Skeletal muscle cell (primary cell): Measurements from ENCODE around the gene AGBL4.
"Not testable (repeated sequence)": the region's sequence is repeated elsewhere in the genome, so short reads cannot be mapped to it uniquely, and the experiment has no call there.

Source experiments
- DNase-seq: peaks from one replicate; pipeline ENCODE4 v3.0.0-alpha.2; 2010; ENCODE audit warnings: low read depth
- H3K4me3 ChIP-seq: 2 replicates; pipeline ENCODE4 v1.5.1; 2011; ENCODE audit warnings: low read depth, mild to moderate bottlenecking, control low read depth, low read length, moderate library complexity

AGBL4 gene

GRCh38 chr1:49331066-49331852 is 692.5 kb downstream of the AGBL4 start:
- DNase-seq: no peak

GRCh38 chr1:49323925-49324540 is 699.7 kb downstream of the AGBL4 start:
- DNase-seq: no peak
- H3K4me3 ChIP-seq: no peak overlapping the region

More at GRCh38 chr1:49331066-49331852, 692.5 kb downstream of the AGBL4 start:
- H3K4me3 ChIP-seq: no peak overlapping the region

GRCh38 chr1:49320493-49320892 is 703.3 kb downstream of the AGBL4 start:
- DNase-seq: not testable (repeated sequence)

GRCh38 chr1:49319426-49319963 is 704.3 kb downstream of the AGBL4 start:
- no peak overlapping the region for H3K4me3 ChIP-seq
- no peak for DNase-seq

More at GRCh38 chr1:49320493-49320892, 703.3 kb downstream of the AGBL4 start:
- not testable (repeated sequence) for H3K4me3 ChIP-seq

GRCh38 chr1:49318218-49318617 is 705.5 kb downstream of the AGBL4 start:
- no peak for DNase-seq
- H3K4me3 ChIP-seq: no peak overlapping the region

- H3K4me3 ChIP-seq: no peak overlapping the region
- no peak for DNase-seq
These were observed 716.3 kb downstream of the AGBL4 start for GRCh38 chr1:49307457-49307856.

GRCh38 chr1:49306507-49307070 is 717.2 kb downstream of the AGBL4 start:
- DNase-seq: no peak
- no peak overlapping the region for H3K4me3 ChIP-seq

GRCh38 chr1:49302400-49302799 is 721.4 kb downstream of the AGBL4 start:
- not testable (repeated sequence) for DNase-seq, H3K4me3 ChIP-seq

GRCh38 chr1:49298304-49298703 is 725.5 kb downstream of the AGBL4 start:
- no peak overlapping the region for H3K4me3 ChIP-seq
- peak; percentile 39 for DNase-seq

GRCh38 chr1:49297783-49298182 is 726.0 kb downstream of the AGBL4 start:
- H3K4me3 ChIP-seq: no peak overlapping the region

GRCh38 chr1:49294539-49294938 is 729.2 kb downstream of the AGBL4 start:
- no peak for DNase-seq
- H3K4me3 ChIP-seq: no peak overlapping the region

More at GRCh38 chr1:49297783-49298182, 726.0 kb downstream of the AGBL4 start:
- no peak for DNase-seq

- DNase-seq: no peak
- no peak overlapping the region for H3K4me3 ChIP-seq
These were observed 730.7 kb downstream of the AGBL4 start for GRCh38 chr1:49293016-49293415.

- not testable (repeated sequence) for DNase-seq, H3K4me3 ChIP-seq
These were observed 766.3 kb downstream of the AGBL4 start for GRCh38 chr1:49257211-49258049.

GRCh38 chr1:49252917-49253316 is 770.8 kb downstream of the AGBL4 start:
- no peak overlapping the region for H3K4me3 ChIP-seq
- no peak for DNase-seq

GRCh38 chr1:49251019-49251784 is 772.6 kb downstream of the AGBL4 start:
- H3K4me3 ChIP-seq: no peak overlapping the region
- DNase-seq: no peak

GRCh38 chr1:49240709-49241221 is 783.0 kb downstream of the AGBL4 start:
- H3K4me3 ChIP-seq: no peak overlapping the region
- no peak for DNase-seq

- no peak for DNase-seq
- H3K4me3 ChIP-seq: no peak overlapping the region
These were observed 788.8 kb downstream of the AGBL4 start for GRCh38 chr1:49234988-49235387.

GRCh38 chr1:49229555-49229954 is 794.2 kb downstream of the AGBL4 start:
- DNase-seq: no peak

GRCh38 chr1:49226758-49227157 is 797.0 kb downstream of the AGBL4 start:
- no peak for DNase-seq
- H3K4me3 ChIP-seq: no peak overlapping the region

More at GRCh38 chr1:49229555-49229954, 794.2 kb downstream of the AGBL4 start:
- H3K4me3 ChIP-seq: no peak overlapping the region
